Activated T-cell treated with anti-CD3 and anti-CD28 coated beads for 4 hours (primary cell): ENCODE data around the gene RBM4.
A peak's percentile ranks its signal among the peaks of the same experiment; 100 is the strongest.
"Not testable (repeated sequence)": the region's sequence is repeated elsewhere in the genome, so short reads cannot be mapped to it uniquely, and the experiment has no call there.

ENCODE experiments used
- DNase-seq: peaks from one replicate; pipeline ENCODE4 v3.0.0-alpha.2; 2020

Gene RBM4

DNA sequence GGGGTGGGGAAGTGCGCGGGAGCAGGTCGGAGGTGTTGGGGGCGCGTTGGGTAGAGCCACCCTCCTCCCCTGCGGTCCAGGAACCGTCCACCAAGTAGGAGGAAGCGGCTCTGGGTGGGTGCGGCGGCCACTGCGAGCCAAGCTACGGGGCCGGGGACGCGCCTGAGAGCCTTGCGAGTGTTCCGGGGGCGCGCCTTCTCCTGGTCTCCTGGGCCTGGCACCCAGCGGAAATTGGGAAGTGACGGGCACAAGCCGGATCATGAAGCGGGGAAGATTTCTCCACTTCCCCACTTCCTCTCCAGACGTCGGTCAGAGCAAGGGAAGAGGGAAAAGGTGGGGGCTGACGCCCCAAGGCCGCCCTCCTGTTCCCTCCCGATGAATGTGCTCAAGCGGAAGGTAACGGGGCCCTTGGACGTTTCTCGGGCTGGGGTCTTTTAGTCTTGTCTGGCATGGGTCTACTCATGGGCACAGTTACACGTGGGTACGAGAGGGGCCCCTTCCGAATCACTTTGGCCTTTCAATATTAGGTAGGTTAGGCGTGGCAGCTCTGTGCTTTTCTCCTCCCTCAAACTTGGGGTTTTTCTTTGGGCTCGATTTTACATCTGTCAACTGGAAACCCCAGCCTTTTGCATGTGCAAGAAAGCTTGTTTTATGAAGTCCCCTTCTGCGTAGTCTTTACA is 21.2 kb upstream of the RBM4 start:
- DNase-seq: no peak

GRCh38 chr11:66619080-66619554 is 19.4 kb upstream of the RBM4 start:
- no peak for DNase-seq

GRCh38 chr11:66624450-66624849 is 14.1 kb upstream of the RBM4 start:
- no peak for DNase-seq

DNA sequence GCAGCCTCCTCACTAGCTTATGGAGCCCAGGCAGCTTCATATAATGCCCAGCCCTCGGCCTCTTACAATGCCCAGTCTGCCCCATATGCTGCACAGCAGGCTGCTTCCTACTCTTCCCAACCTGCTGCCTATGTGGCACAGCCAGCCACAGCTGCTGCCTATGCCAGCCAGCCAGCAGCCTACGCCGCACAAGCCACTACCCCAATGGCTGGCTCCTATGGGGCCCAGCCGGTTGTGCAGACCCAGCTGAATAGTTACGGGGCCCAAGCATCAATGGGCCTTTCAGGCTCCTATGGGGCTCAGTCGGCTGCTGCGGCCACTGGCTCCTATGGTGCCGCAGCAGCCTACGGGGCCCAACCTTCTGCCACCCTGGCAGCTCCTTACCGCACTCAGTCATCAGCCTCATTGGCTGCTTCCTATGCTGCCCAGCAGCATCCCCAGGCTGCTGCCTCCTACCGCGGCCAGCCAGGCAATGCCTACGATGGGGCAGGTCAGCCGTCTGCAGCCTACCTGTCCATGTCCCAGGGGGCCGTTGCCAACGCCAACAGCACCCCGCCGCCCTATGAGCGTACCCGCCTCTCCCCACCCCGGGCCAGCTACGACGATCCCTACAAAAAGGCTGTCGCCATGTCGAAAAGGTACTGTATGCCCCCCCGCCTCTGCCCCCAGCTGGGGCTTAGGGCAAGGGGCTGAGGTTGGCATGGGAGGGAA is 13.3 kb upstream of the RBM4 start:
- DNase-seq: no peak

DNA sequence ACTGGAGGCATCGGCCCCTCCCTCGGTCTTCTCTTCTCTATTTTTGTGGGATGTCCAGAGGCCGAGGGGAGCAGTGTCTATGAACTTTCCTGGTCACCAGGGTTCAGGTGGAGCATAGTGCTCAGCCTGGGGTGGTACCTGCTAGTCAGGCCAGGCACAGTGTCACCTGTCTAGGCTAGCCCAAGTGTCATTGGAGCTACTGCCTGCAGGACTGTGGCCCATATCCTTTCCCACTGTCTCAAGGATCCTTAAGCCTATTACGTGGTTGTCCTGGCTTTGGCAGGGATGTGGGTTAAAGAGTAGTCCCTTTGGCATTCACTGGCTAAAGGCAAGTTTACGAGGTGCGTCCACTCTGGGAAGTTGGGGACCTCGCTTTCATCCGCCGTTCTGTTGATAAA is 12.8 kb upstream of the RBM4 start:
- no peak for DNase-seq

DNA sequence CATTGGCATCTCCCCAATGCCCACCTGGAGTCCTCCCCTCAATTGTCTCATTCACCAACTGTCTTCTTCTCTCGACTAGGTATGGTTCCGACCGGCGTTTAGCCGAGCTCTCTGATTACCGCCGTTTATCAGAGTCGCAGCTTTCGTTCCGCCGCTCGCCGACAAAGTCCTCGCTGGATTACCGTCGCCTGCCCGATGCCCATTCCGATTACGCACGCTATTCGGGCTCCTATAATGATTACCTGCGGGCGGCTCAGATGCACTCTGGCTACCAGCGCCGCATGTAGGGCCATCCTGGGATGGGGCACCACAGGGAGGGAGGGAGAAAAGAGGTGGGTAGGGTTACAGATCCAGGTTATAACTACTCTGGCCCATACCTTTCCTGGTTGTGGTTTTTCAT is 12.1 kb upstream of the RBM4 start:
- DNase-seq: no peak

GRCh38 chr11:66626926-66627325 is 11.6 kb upstream of the RBM4 start:
- no peak for DNase-seq

- DNase-seq: no peak
Measured at GRCh38 chr11:66628061-66628603, 10.4 kb upstream of the RBM4 start.

- DNase-seq: no peak
Measured at GRCh38 chr11:66629356-66629755, 9.1 kb upstream of the RBM4 start.

DNA sequence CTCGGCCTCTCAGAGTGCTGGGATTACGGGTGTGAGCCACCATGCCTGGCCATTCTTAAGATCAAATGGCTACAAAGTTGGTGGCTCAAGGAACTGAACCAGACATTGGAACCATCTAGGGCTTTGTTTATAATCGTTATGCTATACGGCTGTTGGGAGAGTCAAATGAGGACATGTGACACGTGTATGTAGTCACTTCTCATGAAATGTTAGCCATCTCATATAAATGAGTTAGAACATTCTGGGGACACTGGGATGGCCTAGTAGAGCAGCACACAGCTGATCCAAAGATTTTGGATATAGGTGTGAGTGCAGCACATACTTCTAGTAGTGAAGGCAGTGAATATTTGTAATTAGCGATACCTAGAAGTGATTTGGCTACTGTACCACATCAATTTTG is 6.6 kb upstream of the RBM4 start:
- no peak for DNase-seq

- DNase-seq: no peak
Measured at GRCh38 chr11:66632952-66633351, 5.6 kb upstream of the RBM4 start.

DNA sequence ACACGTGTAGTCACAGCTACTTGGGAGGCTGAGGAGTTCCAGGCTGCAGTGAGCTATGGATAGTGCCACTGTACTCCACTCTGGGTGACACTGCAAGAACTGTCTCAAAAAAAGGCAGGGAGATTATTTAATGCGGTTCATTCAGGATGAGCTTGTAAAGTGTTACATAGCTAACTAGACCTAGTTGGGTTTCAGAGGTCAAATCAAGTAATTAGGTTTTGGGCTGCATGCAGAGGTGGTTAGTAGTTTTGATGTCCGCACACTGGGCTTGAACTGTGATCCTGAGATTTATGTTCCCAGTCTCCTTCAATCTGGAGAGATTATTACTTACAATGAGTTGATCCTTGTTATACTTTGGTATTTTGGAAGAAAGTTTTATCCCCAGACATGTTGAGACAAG is 2.1 kb upstream of the RBM4 start:
- DNase-seq: no peak

- DNase-seq: no peak
Measured at GRCh38 chr11:66637557-66638176, 836 bp upstream of the RBM4 start.

DNA sequence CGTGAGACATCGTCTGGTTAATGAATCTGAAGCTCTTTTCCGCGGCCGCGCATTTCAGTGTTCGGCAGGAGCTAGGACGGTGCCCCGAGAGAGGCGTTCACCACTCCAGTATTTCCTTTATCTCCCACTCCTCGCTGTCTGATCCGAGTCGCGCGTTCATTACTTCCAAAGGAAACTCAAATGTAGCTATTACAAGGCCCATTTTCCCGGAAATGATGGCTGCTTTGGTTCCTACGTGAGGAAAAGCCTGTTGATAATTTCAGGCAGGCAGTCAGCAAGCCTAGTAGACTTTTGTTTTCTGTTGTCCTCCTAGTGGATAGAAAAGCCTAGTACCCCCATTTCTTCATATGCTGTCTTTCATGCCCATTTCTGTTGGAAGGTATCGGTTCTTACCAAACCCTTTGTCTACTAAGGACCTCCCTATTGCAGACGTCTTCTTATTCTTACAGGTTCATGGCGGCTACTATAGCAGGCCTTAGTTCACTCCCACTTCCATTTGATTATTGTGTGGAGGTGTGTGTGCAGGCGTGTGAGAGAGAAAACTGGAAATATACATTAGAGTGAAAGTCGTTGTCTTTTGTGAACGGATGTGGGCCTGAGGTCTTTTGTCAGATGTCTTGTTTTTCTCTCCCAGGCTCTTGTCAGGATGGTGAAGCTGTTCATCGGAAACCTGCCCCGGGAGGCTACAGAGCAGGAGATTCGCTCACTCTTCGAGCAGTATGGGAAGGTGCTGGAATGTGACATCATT is 737 bp downstream of the RBM4 start:
- DNase-seq: peak; percentile 20

DNA sequence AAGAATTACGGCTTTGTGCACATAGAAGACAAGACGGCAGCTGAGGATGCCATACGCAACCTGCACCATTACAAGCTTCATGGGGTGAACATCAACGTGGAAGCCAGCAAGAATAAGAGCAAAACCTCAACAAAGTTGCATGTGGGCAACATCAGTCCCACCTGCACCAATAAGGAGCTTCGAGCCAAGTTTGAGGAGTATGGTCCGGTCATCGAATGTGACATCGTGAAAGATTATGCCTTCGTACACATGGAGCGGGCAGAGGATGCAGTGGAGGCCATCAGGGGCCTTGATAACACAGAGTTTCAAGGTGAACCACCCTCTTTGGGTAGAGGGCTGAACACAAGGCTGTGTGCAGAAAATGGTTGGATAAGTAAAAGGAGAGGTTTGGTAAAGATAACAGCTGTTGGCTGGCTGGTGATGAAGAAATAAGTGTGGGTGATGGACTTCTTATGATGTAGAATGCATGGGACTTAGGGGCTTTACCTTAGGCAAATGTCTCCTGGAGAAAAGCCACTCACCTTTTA is 1.4 kb downstream of the RBM4 start:
- DNase-seq: not testable (repeated sequence)

- DNase-seq: no peak
Measured at GRCh38 chr11:66641834-66642233, 3.3 kb downstream of the RBM4 start.

- no peak for DNase-seq
Measured at GRCh38 chr11:66643745-66644437, 5.4 kb downstream of the RBM4 start.

GRCh38 chr11:66646828-66647227 is 8.3 kb downstream of the RBM4 start:
- DNase-seq: no peak

DNA sequence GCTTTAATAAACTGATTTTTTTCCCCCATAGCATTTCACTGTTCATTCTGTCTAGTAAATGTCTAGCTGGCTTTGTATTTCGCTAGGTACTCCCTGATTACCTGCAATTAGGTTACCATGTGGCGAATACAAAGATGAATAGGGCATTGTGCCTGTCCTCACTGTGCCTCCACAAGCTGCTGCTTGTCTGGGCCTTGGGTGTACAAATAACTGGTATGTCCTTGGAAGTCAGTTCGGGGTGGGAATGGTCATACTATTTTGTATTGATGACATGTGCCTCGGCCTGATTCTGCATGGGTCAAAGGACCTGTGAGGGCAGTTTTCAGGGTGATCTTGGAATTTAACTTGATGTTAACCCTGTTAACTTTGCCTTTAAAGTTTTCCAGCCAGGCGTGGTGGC is 11.4 kb downstream of the RBM4 start:
- DNase-seq: no peak

DNA sequence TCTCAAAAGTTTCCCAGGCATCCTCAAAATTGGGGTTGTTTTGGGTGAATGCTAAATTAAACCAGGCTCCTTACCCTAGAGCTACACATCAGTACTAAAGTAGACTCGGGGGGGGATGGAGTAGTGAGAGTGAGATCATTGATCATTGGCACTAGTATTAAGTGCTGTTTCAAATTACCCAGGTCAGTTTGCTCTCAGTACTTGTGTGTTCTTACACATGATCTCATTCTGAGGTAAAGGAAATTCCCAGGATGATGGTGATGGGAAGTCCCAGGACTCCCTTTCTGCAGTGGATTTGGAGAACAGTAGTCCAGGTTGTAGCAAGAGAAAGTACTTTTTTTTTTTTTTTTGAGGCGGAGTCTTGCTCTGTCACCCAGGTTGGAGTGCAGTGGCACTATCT is 12.5 kb downstream of the RBM4 start:
- no peak for DNase-seq

GRCh38 chr11:66652651-66653050 is 14.1 kb downstream of the RBM4 start:
- no peak for DNase-seq

GRCh38 chr11:66653123-66653522 is 14.6 kb downstream of the RBM4 start:
- no peak for DNase-seq
